GM20000 (cell line): Measurements from ENCODE around the gene SYTL4.

ENCODE experiments used
- DNase-seq: peaks from one replicate; pipeline ENCODE4 v3.0.0; 2012; ENCODE audit warnings: low spot score
- TF ChIP-seq, protein P1 (sequence below): IDR thresholded peaks from 2 replicates; pipeline ENCODE4 v1.5.1; 2012; ENCODE audit warnings: mild to moderate bottlenecking, control low read depth; ENCODE audit errors: extremely low read depth, missing control alignments

Gene SYTL4

DNA sequence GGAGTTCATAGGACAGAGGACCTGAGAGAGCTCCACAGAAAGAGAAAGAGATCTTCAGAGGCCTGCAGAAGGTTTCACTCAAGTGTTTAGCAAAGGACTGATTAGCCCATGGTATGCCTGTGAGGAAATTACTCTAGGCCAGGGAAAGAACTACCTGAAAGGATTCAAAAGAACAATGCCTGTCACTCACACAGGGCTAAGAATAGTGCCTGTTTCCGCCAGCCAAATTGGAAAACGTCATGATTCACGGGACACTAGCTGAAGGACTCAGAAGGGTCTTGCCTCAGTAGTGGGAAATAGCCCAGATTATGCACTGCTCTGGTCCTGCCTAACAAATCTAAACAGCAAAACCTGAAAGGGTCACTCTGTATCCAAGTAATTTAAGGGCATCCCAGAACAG lies 21.1 kb downstream of the SYTL4 start:
- TF ChIP-seq, protein P1, sequence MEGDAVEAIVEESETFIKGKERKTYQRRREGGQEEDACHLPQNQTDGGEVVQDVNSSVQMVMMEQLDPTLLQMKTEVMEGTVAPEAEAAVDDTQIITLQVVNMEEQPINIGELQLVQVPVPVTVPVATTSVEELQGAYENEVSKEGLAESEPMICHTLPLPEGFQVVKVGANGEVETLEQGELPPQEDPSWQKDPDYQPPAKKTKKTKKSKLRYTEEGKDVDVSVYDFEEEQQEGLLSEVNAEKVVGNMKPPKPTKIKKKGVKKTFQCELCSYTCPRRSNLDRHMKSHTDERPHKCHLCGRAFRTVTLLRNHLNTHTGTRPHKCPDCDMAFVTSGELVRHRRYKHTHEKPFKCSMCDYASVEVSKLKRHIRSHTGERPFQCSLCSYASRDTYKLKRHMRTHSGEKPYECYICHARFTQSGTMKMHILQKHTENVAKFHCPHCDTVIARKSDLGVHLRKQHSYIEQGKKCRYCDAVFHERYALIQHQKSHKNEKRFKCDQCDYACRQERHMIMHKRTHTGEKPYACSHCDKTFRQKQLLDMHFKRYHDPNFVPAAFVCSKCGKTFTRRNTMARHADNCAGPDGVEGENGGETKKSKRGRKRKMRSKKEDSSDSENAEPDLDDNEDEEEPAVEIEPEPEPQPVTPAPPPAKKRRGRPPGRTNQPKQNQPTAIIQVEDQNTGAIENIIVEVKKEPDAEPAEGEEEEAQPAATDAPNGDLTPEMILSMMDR: no peak
- DNase-seq: no peak

DNA sequence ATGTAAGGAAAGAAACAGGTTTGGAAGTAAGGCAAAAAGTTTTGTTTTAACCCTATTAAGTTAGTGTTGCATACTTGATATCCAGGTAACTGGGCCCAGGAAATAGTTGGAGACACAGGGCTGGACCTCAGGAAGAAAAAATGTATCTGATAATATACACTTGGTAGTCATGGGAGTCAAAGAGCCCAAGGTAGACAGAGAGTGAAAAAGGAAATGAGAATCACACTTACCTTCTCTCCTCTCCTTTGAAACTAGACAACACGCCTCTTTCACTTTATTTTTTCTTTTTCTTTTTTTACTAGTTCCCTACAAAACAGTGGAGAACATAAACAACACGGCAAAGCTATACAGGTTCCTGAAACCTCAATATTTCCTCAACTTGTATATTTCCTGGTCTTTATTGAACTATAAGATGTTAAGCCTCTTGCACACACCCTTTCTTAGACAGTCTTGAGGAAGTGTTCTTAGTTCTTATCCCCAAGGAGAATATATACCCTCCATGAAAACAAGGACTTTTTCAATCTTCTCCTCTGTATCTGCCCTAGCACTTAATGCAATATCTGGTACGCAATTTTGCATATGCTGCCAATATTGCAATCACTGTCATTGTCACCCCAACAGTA lies 27.2 kb downstream of the SYTL4 start:
- DNase-seq: no peak
- TF ChIP-seq, protein P1: no peak

DNA sequence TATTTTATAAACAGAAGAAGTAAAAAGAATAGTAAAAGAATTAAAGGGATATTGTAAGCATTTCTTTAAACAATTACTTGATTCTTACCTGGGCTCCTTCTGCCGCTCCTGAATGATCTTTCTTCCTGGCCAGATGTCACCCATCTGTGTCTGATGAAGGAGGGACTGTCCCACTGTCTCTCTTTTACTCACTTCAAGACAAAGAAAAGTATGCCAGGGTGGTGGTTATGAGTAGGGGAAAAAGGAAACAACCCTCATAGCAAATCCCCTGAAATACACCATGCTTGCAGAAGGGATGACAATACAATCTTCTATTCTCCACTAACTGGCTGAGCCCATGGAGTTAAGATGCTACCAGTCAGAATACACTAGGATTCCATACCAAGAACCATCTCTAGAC lies 31.1 kb downstream of the SYTL4 start:
- TF ChIP-seq, protein P1: no peak
- no peak for DNase-seq

DNA sequence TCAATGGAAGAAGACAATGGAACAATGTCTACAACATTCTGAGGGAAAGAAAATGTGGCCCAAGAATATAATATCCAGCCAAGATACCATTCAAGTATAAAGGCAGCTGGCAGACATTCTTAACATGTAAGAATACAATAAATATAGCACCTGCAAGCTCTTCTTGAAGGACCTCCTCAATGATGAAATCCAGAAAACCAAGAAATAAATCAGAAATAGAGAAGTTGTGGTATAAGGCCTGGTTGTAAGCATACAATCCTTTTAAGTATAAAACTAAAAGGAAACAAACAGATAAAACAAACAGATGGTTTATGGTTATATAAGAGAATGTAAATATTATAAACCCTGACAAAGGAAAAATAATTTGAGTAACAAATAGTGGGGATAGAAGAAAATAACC lies 33.4 kb downstream of the SYTL4 start:
- TF ChIP-seq, protein P1: no peak
- no peak for DNase-seq

DNA sequence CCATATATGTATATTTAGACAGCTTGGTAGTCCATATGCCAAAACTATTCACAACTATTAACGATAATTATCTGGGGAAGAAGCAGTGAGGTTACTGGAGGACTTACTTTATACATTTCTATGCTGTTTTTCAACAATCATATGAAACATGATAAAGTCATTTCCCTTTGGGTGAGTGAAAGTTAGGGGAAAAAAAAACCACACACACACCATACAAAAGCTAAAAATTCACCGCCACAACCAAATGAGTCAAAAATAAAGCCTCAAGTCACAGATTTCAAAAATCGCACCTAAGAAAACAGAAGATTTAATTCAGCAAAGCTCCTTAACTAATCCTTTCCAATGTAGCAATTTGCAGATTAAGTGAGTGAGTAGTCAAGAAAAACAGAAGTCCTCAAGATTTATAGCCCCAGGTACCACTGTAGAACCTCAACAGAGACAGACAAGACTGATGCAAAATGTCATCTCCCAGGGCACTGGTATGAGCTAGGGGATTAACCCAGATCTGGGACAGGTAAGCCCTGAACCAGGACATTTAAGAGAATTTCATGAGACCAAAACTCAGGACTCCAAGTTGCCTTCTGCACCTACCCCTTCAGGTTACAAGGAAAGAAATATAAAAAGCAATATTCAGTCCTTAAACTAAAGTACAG lies 35.1 kb downstream of the SYTL4 start:
- no peak for DNase-seq
- TF ChIP-seq, protein P1: no peak

DNA sequence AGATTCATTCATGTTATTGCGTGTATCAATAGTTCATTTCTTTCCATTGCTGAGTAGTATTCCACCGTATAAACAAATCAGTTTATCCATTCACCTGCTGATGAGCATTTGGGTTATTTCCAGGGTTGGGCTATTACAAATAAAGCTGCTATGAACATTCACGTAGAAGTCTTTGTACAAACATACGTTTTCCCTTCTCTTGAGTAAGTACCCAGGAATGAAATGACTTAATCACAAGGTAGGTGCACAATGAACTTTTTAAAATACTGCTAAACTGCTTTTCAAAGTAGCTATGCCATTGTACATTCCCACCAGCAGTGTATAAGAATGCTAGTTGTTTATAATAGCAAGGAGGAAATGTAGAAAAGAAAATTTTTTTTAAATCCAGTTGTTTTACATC lies 35.9 kb downstream of the SYTL4 start:
- TF ChIP-seq, protein P1: no peak
- no peak for DNase-seq

DNA sequence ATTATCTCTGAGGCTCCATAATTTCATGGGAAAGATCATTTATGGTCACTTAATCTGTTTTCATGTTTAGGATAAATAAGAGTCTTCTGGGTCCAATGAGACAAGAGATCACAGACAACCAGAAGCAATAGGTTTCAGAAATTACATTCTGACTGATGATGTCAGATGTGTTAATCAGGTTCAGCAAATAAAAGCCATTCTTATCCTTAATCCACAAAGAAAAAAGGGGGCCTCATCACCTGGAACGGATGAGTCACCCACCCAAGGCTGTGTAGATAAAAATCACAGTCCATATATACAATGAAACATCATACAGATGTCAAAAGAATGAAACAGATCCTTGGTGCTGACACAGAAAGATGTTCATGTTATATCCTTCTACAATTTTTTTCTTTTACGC lies 36.6 kb downstream of the SYTL4 start:
- TF ChIP-seq, protein P1: no peak
- no peak for DNase-seq
